A549 (cell line): ENCODE measurements around the gene TCP11L2. TPM values are rescaled to one million over a fixed set of nuclear protein-coding genes. Genes with fewer than 3 reads are reported as not detected.

ENCODE experiments used
- ATAC-seq, 2 experiments: fragments of 200-7000 bp in 1 of 2; fragments of >200 bp in 1 of 2; cut with Nextera tagmentation in 1 of 2; cut with Tn5 transposase in 1 of 2; 3 replicates each; pipeline versions ENCODE4 v1.8.0 to v1.9.1; 2018 to 2020; ENCODE audit warnings: mild to moderate bottlenecking in 1 of 2, moderate library complexity in 1 of 2
- CTCF ChIA-PET: fragments of 300-600 bp; sonication (Branson Sonifier 250); formaldehyde crosslinking; extraction: SDS; loops from one replicate; lab custom pipeline; 2021; ENCODE audit warnings: antibody characterized with exemption, inconsistent platforms; lab: Yijun Ruan, JAX
- POLR2A ChIA-PET: fragments of 350-600 bp; formaldehyde crosslinking; extraction: SDS; loops from one replicate; lab custom pipeline; 2021; ENCODE audit warnings: antibody characterized with exemption, inconsistent platforms; lab: Yijun Ruan, JAX
- DNase-seq, 2 experiments: peaks; one replicate each; pipeline versions ENCODE4 v3.0.0 to v3.0.0-alpha.2; 2011 to 2016; ENCODE audit warnings: low read depth in 1 of 2, low spot score in 1 of 2
- FAIRE-seq: peaks from 2 replicates; lab custom pipeline; 2011; peaks lifted over from hg19 to GRCh38; lab: Jason Lieb, UNC
- H3K27ac ChIP-seq, 2 experiments: fragments of >200 bp; sonication (Bioruptor Twin); formaldehyde crosslinking; 3 replicates each; pipeline ENCODE4 v1.5.1; 2016 to 2017
- H3K4me1 ChIP-seq: fragments of >200 bp; sonication (Bioruptor Twin); formaldehyde crosslinking; 3 replicates; pipeline ENCODE4 v1.6.1; 2016
- H3K4me2 ChIP-seq: fragments of >200 bp; sonication (Bioruptor Twin); formaldehyde crosslinking; 3 replicates; pipeline ENCODE4 v1.6.1; 2016
- H3K4me3 ChIP-seq: fragments of >200 bp; sonication (Bioruptor Twin); formaldehyde crosslinking; 3 replicates; pipeline ENCODE4 v1.5.1; 2016
- H3K9me3 ChIP-seq: fragments of >200 bp; sonication (Bioruptor Twin); formaldehyde crosslinking; 3 replicates; pipeline ENCODE4 v1.6.1; 2016
- BCL3 ChIP-seq: fragments of >200 bp; sonication (Bioruptor Twin); formaldehyde crosslinking; IDR thresholded peaks from 3 replicates; pipeline ENCODE4 v1.6.1; 2016
- BHLHE40 ChIP-seq: IDR thresholded peaks from 2 replicates; pipeline ENCODE4 v1.6.1; 2012; ENCODE audit warnings: low read depth, low read length, inconsistent platforms
- CBX2 ChIP-seq: fragments of 200-600 bp; sonication (generic); IDR thresholded peaks from 2 replicates; pipeline ENCODE4 v1.6.1; 2016; ENCODE audit warnings: low read depth, mild to moderate bottlenecking, borderline replicate concordance
- E2F6 ChIP-seq: IDR thresholded peaks from 2 replicates; pipeline ENCODE4 v1.6.1; 2012; ENCODE audit warnings: low read depth, borderline replicate concordance
- EHMT2 ChIP-seq: fragments of 200-600 bp; sonication (generic); IDR thresholded peaks from 2 replicates; pipeline ENCODE4 v1.6.1; 2016; ENCODE audit warnings: antibody characterized with exemption, low read depth, mild to moderate bottlenecking, moderate library complexity
- ELK1 ChIP-seq: fragments of 150-350 bp; IDR thresholded peaks from 2 replicates; pipeline ENCODE4 v1.6.1; 2014; ENCODE audit warnings: low read depth, mild to moderate bottlenecking, low read length
- ESRRA ChIP-seq: fragments of 150-350 bp; IDR thresholded peaks from 2 replicates; pipeline ENCODE4 v1.6.1; 2014; ENCODE audit warnings: mild to moderate bottlenecking, low read length, borderline replicate concordance
- FOSB ChIP-seq: fragments of 250-450 bp; sonication (Bioruptor Pico); IDR thresholded peaks from 2 replicates; pipeline ENCODE4 v1.5.0; 2020; ENCODE audit warnings: mild to moderate bottlenecking, moderate library complexity
- GATA3 ChIP-seq: IDR thresholded peaks from 2 replicates; pipeline ENCODE4 v1.6.1; 2012; ENCODE audit warnings: borderline replicate concordance
- HDAC2 ChIP-seq: fragments of 200-600 bp; sonication (generic); IDR thresholded peaks from 2 replicates; pipeline ENCODE4 v1.6.1; 2016
- HOXB13 ChIP-seq: fragments of 250-450 bp; sonication (Bioruptor Pico); IDR thresholded peaks from 2 replicates; pipeline ENCODE4 v1.5.0; 2020; ENCODE audit warnings: low read depth, mild to moderate bottlenecking, moderate library complexity
- JUNB ChIP-seq: fragments of >200 bp; sonication (Bioruptor Twin); formaldehyde crosslinking; IDR thresholded peaks from 2 replicates; pipeline ENCODE4 v1.6.1; 2016
- KDM5A ChIP-seq: fragments of 200-600 bp; sonication (generic); IDR thresholded peaks from 2 replicates; pipeline ENCODE4 v1.6.1; 2016; ENCODE audit warnings: antibody characterized with exemption, mild to moderate bottlenecking
- MYC ChIP-seq: IDR thresholded peaks from 2 replicates; pipeline ENCODE4 v1.6.1; 2012; ENCODE audit warnings: mild to moderate bottlenecking, inconsistent platforms, low read length, improper control_type of control experiment, borderline replicate concordance
- NFE2L2 ChIP-seq: fragments of 150-350 bp; conservative IDR thresholded peaks from 2 replicates; pipeline ENCODE4 v1.6.1; 2014; ENCODE audit warnings: low read length
- NR3C1 ChIP-seq: fragments of >200 bp; sonication (Bioruptor Twin); formaldehyde crosslinking; IDR thresholded peaks from 3 replicates; pipeline ENCODE4 v1.6.1; 2017
- PBX3 ChIP-seq: IDR thresholded peaks from 2 replicates; pipeline ENCODE4 v1.6.1; 2012
- POLR2A ChIP-seq: IDR thresholded peaks from 2 replicates; pipeline ENCODE4 v1.6.1; 2012; ENCODE audit warnings: mild to moderate bottlenecking, low read length
- REST ChIP-seq: fragments of 200-600 bp; sonication (generic); IDR thresholded peaks from 2 replicates; pipeline ENCODE4 v1.6.1; 2016; ENCODE audit warnings: antibody characterized with exemption, mild to moderate bottlenecking, moderate library complexity
- RNF2 ChIP-seq: fragments of 200-600 bp; sonication (generic); IDR thresholded peaks from 2 replicates; pipeline ENCODE4 v1.6.1; 2016; ENCODE audit warnings: low read depth, mild to moderate bottlenecking, antibody characterized with exemption, moderate library complexity, borderline replicate concordance
- SMC3 ChIP-seq: fragments of >200 bp; sonication (Bioruptor Twin); formaldehyde crosslinking; IDR thresholded peaks from 3 replicates; pipeline ENCODE4 v1.6.1; 2018; ENCODE audit warnings: inconsistent platforms
- ZSCAN20 ChIP-seq: fragments of 250-450 bp; sonication (Bioruptor Pico); IDR thresholded peaks from 2 replicates; pipeline ENCODE4 v1.8.0; 2022; ENCODE audit warnings: mild to moderate bottlenecking, moderate library complexity
- WGBS: methylation state at CpG from one replicate; pipeline ENCODE4 v1.1.6; 2017; ENCODE audit errors: missing lambda C conversion rate; 5-methylcytosine and 5-hydroxymethylcytosine counted together
- polyA plus RNA-seq, 4 experiments: library from polyadenylated mRNA; depleted of rRNA in 3 of 4; stranded (reverse); fragments of >200 nt; fragmentation: RNase III in 1 of 4; extraction: RNeasy Plus Mini Kit Qiagen cat#74134 plus additional on column Dnase treatment in 1 of 4; gene quantifications; 2 replicates in 3 of 4; 3 replicates in 1 of 4; pipeline ENCODE4 v1.2.3, GENCODE V29; 2011 to 2017

TCP11L2 gene
- polyA plus RNA-seq, 2 of the 4 experiments (the other 2 are of a cell fraction), result 4.1 to 16.6 TPM

- no peak for FAIRE-seq
- no peaks in the 10 kb centered on the region for H3K9me3 ChIP-seq
- no peak for ATAC-seq
- DNase-seq, result no peak
- WGBS, result 96% methylated on average over 1 of the region's 1 CpG
- peaks cover 19% of the 10 kb centered on the region; the same call in 2 of the 3 replicates for H3K4me1 ChIP-seq
- POLR2A ChIA-PET, result interaction anchor here (1.9 kb wide), 1 partner anchor 60 kb away, joined by 4 read pairs; the partner anchor contains the start of gene CKAP4
- no peak overlapping the region for H3K4me3 ChIP-seq
- CTCF ChIA-PET, result interaction anchor here (1.0 to 1.3 kb wide), 3 partner anchors 26 to 81 kb away, joined by 3 to 7 read pairs (median 3); no protein-coding TSS in a partner anchor
- TF ChIP-seq HDAC2 (no peak), PBX3 (no peak), ZSCAN20 (CRISPR knock-in tag) (no peak), POLR2A (no peak), ELK1 (no peak), E2F6 (no peak), HOXB13 (CRISPR knock-in tag) (no peak)
- TF ChIP-seq, all 56 proteins: peak for 0
- no peak overlapping the region for H3K27ac ChIP-seq
- no peak overlapping the region for H3K4me2 ChIP-seq
Observed at GRCh38 chr12:106308121-106308520, 5.6 kb downstream of the TCP11L2 start.

- no peak overlapping the region for H3K4me3 ChIP-seq
- no peak overlapping the region for H3K4me2 ChIP-seq
- H3K27ac ChIP-seq, result no peak overlapping the region
- H3K4me1 ChIP-seq, result peaks cover 16% of the 10 kb centered on the region; the same call in 2 of the 3 replicates
- ChIA-PET CTCF (interaction anchor here (1.0 to 1.3 kb wide), 3 partner anchors 26 to 82 kb away, joined by 3 to 7 read pairs (median 3); no protein-coding TSS in a partner anchor), POLR2A (interaction anchor here (1.9 kb wide), 1 partner anchor 60 kb away, joined by 4 read pairs; the partner anchor contains the start of gene CKAP4)
- WGBS, result 80% methylated on average over 3 of the region's 3 CpGs
- no peaks in the 10 kb centered on the region for H3K9me3 ChIP-seq
- no peak for FAIRE-seq
- no peak for TF ChIP-seq PBX3
- no peak for TF ChIP-seq MYC
- no peak for TF ChIP-seq GATA3
- TF ChIP-seq FOSB, result no peak
- TF ChIP-seq BCL3, result no peak
- TF ChIP-seq HDAC2, result no peak
- TF ChIP-seq NR3C1, result no peak
- no peak for TF ChIP-seq BHLHE40
- no peak for TF ChIP-seq JUNB
- no peak for DNase-seq
- ATAC-seq, result no peak
Observed at GRCh38 chr12:106308611-106309010, 6.1 kb downstream of the TCP11L2 start.

GRCh38 chr12:106309671-106310505 is 7.4 kb downstream of the TCP11L2 start:
- TF ChIP-seq ZSCAN20 (CRISPR knock-in tag) (no peak), FOSB (no peak), RNF2 (no peak), EHMT2 (no peak), REST (no peak), NFE2L2 (no peak), KDM5A (no peak), SMC3 (no peak), CBX2 (no peak), ESRRA (no peak), POLR2A (no peak)
- 60% methylated on average over 7 of the region's 7 CpGs for WGBS
- ChIA-PET CTCF (interaction anchor here (1.0 kb wide), 1 partner anchor 63 kb away, joined by 4 read pairs; no protein-coding TSS in a partner anchor), POLR2A (interaction anchor here (0.5 to 1.9 kb wide), 3 partner anchors 47 to 1678 kb away, joined by 3 to 4 read pairs (median 3); partner anchors contain the start of genes CKAP4 and POLR3B)
- H3K4me3 ChIP-seq, result no peak overlapping the region
- H3K4me2 ChIP-seq, result no peak overlapping the region
- H3K27ac ChIP-seq, result no peak overlapping the region
- no peaks in the 10 kb centered on the region for H3K9me3 ChIP-seq
- FAIRE-seq (no peak), DNase-seq (no peak), ATAC-seq (no peak; a peak in 1 of 6 replicates)
- H3K4me1 ChIP-seq, result peaks cover 12% of the 10 kb centered on the region; the same call in 2 of the 3 replicates
